GM12878 (cell line): ENCODE results near the gene STAC2. TPM values are rescaled to one million over a fixed set of nuclear protein-coding genes. Genes with fewer than 3 reads are reported as not detected.

Source experiments
- ATAC-seq: fragments of 200-7000 bp; cut with Tn5 transposase; 3 replicates; pipeline ENCODE4 v1.9.1; 2020; ENCODE audit warnings: mild to moderate bottlenecking, moderate library complexity
- BruUV-seq: library from RNA; stranded (reverse); fragments of 400-500 nt; replicated peaks from 2 replicates; lab custom pipeline; 2021; lab: Mats Ljungman, UMichigan
- CTCF ChIA-PET: fragments of 300-600 bp; sonication (Branson Sonifier 250); formaldehyde crosslinking; extraction: SDS; loops from one replicate; lab custom pipeline; 2021; ENCODE audit warnings: inconsistent platforms; lab: Yijun Ruan, JAX
- POLR2A ChIA-PET: fragments of 350-600 bp; formaldehyde crosslinking; extraction: SDS; loops from one replicate; lab custom pipeline; 2021; ENCODE audit warnings: inconsistent platforms; lab: Charles Lee
- RAD21 ChIA-PET: fragments of 300-600 bp; sonication (Branson Sonifier 250); formaldehyde crosslinking; loops from one replicate; lab custom pipeline; 2023; ENCODE audit warnings: antibody characterized with exemption; ENCODE audit not compliant: unreplicated experiment; lab: Charles Lee
- SMC1A ChIA-PET: fragments of 300-600 bp; sonication (Branson Sonifier 250); formaldehyde crosslinking; loops from one replicate; lab custom pipeline; 2023; ENCODE audit not compliant: unreplicated experiment, uncharacterized antibody; lab: Charles Lee
- DNase-seq: peaks from one replicate; pipeline ENCODE4 v3.0.0-alpha.2; 2011; ENCODE audit warnings: low read depth, low spot score
- FAIRE-seq: peaks from 3 replicates; lab custom pipeline; 2011; peaks lifted over from hg19 to GRCh38; lab: Jason Lieb, UNC
- H2AFZ ChIP-seq: 2 replicates; pipeline ENCODE4 v1.6.0; 2011; ENCODE audit warnings: low read depth, low read length, control low read depth; ENCODE audit not compliant: control insufficient read depth
- H3K27ac ChIP-seq: 2 replicates; pipeline ENCODE4 v1.5.1; 2011; ENCODE audit warnings: control low read depth; ENCODE audit not compliant: control insufficient read depth, insufficient read depth
- H3K27me3 ChIP-seq, 2 experiments: replicated peaks in 1 of 2; 2 replicates each; pipeline versions ENCODE4 v1.6.0 to v1.6.1; 2011; ENCODE audit warnings: low read length in 1 of 2; ENCODE audit not compliant: control insufficient read depth in 2 of 2, insufficient read depth in 2 of 2
- H3K36me3 ChIP-seq, 2 experiments: 2 replicates each; pipeline ENCODE4 v1.5.1; 2011; ENCODE audit warnings: low read length in 1 of 2; ENCODE audit not compliant: control insufficient read depth in 2 of 2, insufficient read depth in 2 of 2
- H3K4me1 ChIP-seq: 2 replicates; pipeline ENCODE4 v1.6.1; 2011; ENCODE audit warnings: mild to moderate bottlenecking, low read length, moderate library complexity, mixed read lengths; ENCODE audit not compliant: control insufficient read depth, insufficient read depth
- H3K4me2 ChIP-seq: 2 replicates; pipeline ENCODE4 v1.6.0; 2011; ENCODE audit warnings: control low read depth; ENCODE audit not compliant: control insufficient read depth, insufficient read depth
- H3K4me3 ChIP-seq: fragments of 200-600 bp; sonication (generic); 2 replicates; pipeline ENCODE4 v1.5.1; 2016
- H3K79me2 ChIP-seq: 2 replicates; pipeline ENCODE4 v1.6.0; 2011; ENCODE audit warnings: low read length; ENCODE audit not compliant: control insufficient read depth, insufficient read depth
- H3K9ac ChIP-seq: 2 replicates; pipeline ENCODE4 v1.8.0; 2011; ENCODE audit warnings: low read length, control low read depth, mixed read lengths; ENCODE audit not compliant: control insufficient read depth, insufficient read depth
- H3K9me3 ChIP-seq: replicated peaks from 3 replicates; pipeline ENCODE4 v1.5.1; 2011; ENCODE audit warnings: mild to moderate bottlenecking, low read length; ENCODE audit not compliant: control insufficient read depth, insufficient read depth
- H4K20me1 ChIP-seq: 2 replicates; pipeline ENCODE4 v1.6.0; 2011; ENCODE audit not compliant: control insufficient read depth, insufficient read depth
- CTCF ChIP-seq, 3 experiments: IDR thresholded peaks in 2 of 3; conservative IDR thresholded peaks in 1 of 3; 2 replicates each; pipeline ENCODE4 v1.5.1; 2011; ENCODE audit warnings: low read depth in 3 of 3, low read length in 3 of 3, mild to moderate bottlenecking in 3 of 3, control low read depth in 2 of 3, moderate library complexity in 2 of 3, inconsistent platforms in 1 of 3, mixed read lengths in 1 of 3; ENCODE audit not compliant: control insufficient read depth in 2 of 3, insufficient read depth in 1 of 3; ENCODE audit errors: extremely low read depth in 1 of 3
- PAX5 ChIP-seq: IDR thresholded peaks from 2 replicates; pipeline ENCODE4 v1.6.1; 2011; ENCODE audit warnings: low read depth, low read length, borderline replicate concordance
- RAD21 ChIP-seq: IDR thresholded peaks from 2 replicates; pipeline ENCODE4 v1.6.1; 2011; ENCODE audit warnings: mild to moderate bottlenecking, low read depth, low read length, moderate library complexity; ENCODE audit not compliant: insufficient read depth
- SMC3 ChIP-seq: IDR thresholded peaks from 2 replicates; pipeline ENCODE4 v1.6.1; 2011; ENCODE audit warnings: low read length, improper control_type of control experiment, borderline replicate concordance
- TARDBP ChIP-seq: IDR thresholded peaks from 2 replicates; pipeline ENCODE4 v1.6.1; 2016; ENCODE audit warnings: borderline replicate concordance
- ZZZ3 ChIP-seq: IDR thresholded peaks from 2 replicates; pipeline ENCODE4 v1.6.1; 2011; ENCODE audit warnings: low read depth; ENCODE audit not compliant: control insufficient read depth, insufficient read length
- WGBS: methylation state at CpG from one replicate; pipeline ENCODE4 v1.1.6; 2016; ENCODE audit warnings: low lambda C conversion rate; ENCODE audit not compliant: insufficient replicate concordance, insufficient coverage; ENCODE audit errors: missing lambda C conversion rate; 5-methylcytosine and 5-hydroxymethylcytosine counted together
- in situ Hi-C: fragments of 300-500 bp; cut with MboI; formaldehyde crosslinking; loops from 9 replicates; pipeline ENCODE4 v1.14.3; 2018; ENCODE audit warnings: mixed read lengths
- intact Hi-C: fragments of 100-400 bp; cut with micrococcal nuclease; formaldehyde crosslinking; loops from one replicate; pipeline ENCODE4 v1.14.2; 2022; ENCODE audit not compliant: unreplicated experiment
- polyA plus RNA-seq, 11 experiments: library from polyadenylated mRNA; depleted of rRNA in 4 of 11; unstranded in 6 of 11; stranded (reverse) in 5 of 11; fragments of >200 nt; fragmentation: Nextera tagmentation in 4 of 11; fragmentation: Illumina TruSeq in 1 of 11; extraction: Ambion mirVana in 4 of 11; extraction: Trizol in 1 of 11; gene quantifications; 1 replicate in 1 of 11; 2 replicates in 10 of 11; pipeline versions ENCODE4 v1.2.1 to v1.2.3, GENCODE V29; 2011 to 2016; ENCODE audit warnings: inconsistent platforms in 2 of 11, missing spikeins in 2 of 11, low read depth in 1 of 11
- total RNA-seq, 4 experiments: library from RNA; depleted of rRNA in 3 of 4; stranded (reverse); fragments of >200 nt in 3 of 4; fragmentation: Illumina TruSeq in 1 of 4; extraction: Trizol in 1 of 4; gene quantifications; 2 replicates each; pipeline versions ENCODE4 v1.2.1 to v1.2.3, GENCODE V29; 2013 to 2021

Gene STAC2
- total and polyA plus RNA-seq, 10 of the 15 experiments (the other 5 are each of a cell fraction or from before 2014, with no cell fraction given), result 0.04 TPM; not detected in 9

- Histone ChIP-seq H3K9me3 (no peaks in the 10 kb centered on the region), H4K20me1 (no peaks in the 10 kb centered on the region), H3K36me3 (peaks cover 0 to 2% of the 10 kb centered on the region in 2 experiments; a peak in 1 of 4 replicates), H3K9ac (no peak overlapping the region), H3K79me2 (no peaks in the 10 kb centered on the region), H3K4me2 (no peak overlapping the region), H2AFZ (no peak overlapping the region), H3K4me3 (no peak overlapping the region), H3K4me1 (no peaks in the 10 kb centered on the region), H3K27ac (no peak overlapping the region), H3K27me3 (no peaks in the 10 kb centered on the region)
- ATAC-seq (no peak), DNase-seq (no peak), FAIRE-seq (no peak)
- ChIA-PET POLR2A (no interaction called here), SMC1A (no interaction called here), CTCF (interaction anchor here (0.6 kb wide), 1 partner anchor 10 kb away, joined by 4 read pairs; no protein-coding TSS in a partner anchor), RAD21 (no interaction called here)
- peak; percentile 69 for TF ChIP-seq RAD21
- no peak for TF ChIP-seq TARDBP
- TF ChIP-seq PAX5, result no peak
- peak in 2 of 3 experiments; percentile 24 to 35; a peak in 3 of 6 replicates for TF ChIP-seq CTCF (IDR thresholded peaks at IDR 0.05 in 2 of 3, conservative IDR thresholded peaks at IDR 0.05 in 1 of 3; ENCODE audit: control insufficient read depth in 2 of 3, extremely low read depth in 1 of 3, insufficient read depth in 1 of 3, low read depth in 3 of 3, low read length in 3 of 3)
- peak; percentile 31; the same call in 1 of the 2 replicates for TF ChIP-seq SMC3
- TF ChIP-seq ZZZ3, result no peak
- WGBS, result 77% methylated on average over 3 of the region's 3 CpGs
- intact Hi-C loops, result no loop called here
- no TSS peak for BruUV-seq
- in situ Hi-C loops, result no loop called here
Observed at GRCh38 chr17:39270923-39271322, 45.2 kb upstream of the STAC2 start.
